B cell (primary cell): ENCODE data around the gene SCN1B. TPM values are rescaled to one million over a fixed set of nuclear protein-coding genes. Genes with fewer than 3 reads are reported as not detected.
A peak's percentile ranks its signal among the peaks of the same experiment; 100 is the strongest.

Experiments
- ATAC-seq: fragments of 200-7000 bp; cut with Tn5 transposase; one replicate; pipeline ENCODE4 v1.10.0; 2021; ENCODE audit warnings: low read depth, mild to moderate bottlenecking, moderate number of reproducible peaks, moderate library complexity
- CTCF ChIA-PET: fragments of 350-600 bp; sonication (Branson Sonifier 250); formaldehyde crosslinking; loops from one replicate; lab custom pipeline; 2021; ENCODE audit warnings: antibody characterized with exemption, inconsistent platforms; lab: Charles Lee
- POLR2A ChIA-PET: fragments of 350-600 bp; sonication (Branson Sonifier 250); formaldehyde crosslinking; loops from one replicate; lab custom pipeline; 2021; ENCODE audit warnings: antibody characterized with exemption; lab: Charles Lee
- DNase-seq: peaks from one replicate; pipeline ENCODE4 v3.0.0; 2013
- H2AFZ ChIP-seq: 2 replicates; pipeline ENCODE4 v1.6.1; 2012; ENCODE audit warnings: mild to moderate bottlenecking, low read depth, low read length; ENCODE audit not compliant: insufficient read depth, poor library complexity, severe bottlenecking
- H3K27ac ChIP-seq, 2 donors: 1 replicate in 1 of 2; 2 replicates in 1 of 2; pipeline ENCODE4 v1.5.1; 2012 to 2013; ENCODE audit warnings: low read length in 2 of 2, mild to moderate bottlenecking in 2 of 2, moderate library complexity in 1 of 2
- H3K27me3 ChIP-seq, 4 experiments: fragments of 200-600 bp in 1 of 4; sonication (generic) in 1 of 4; replicated peaks in 1 of 4; 1 replicate in 2 of 4; 2 replicates in 2 of 4; pipeline versions ENCODE4 v1.6.1 to v1.7.0; 2013 to 2016; ENCODE audit warnings: low read length in 3 of 4, mild to moderate bottlenecking in 2 of 4, mixed read lengths in 1 of 4, moderate library complexity in 1 of 4; ENCODE audit not compliant: insufficient read depth in 4 of 4, control insufficient read depth in 3 of 4; ENCODE audit errors: control extremely low read depth in 1 of 4
- H3K36me3 ChIP-seq, 2 experiments: replicated peaks in 1 of 2; 1 replicate in 1 of 2; 2 replicates in 1 of 2; pipeline versions ENCODE4 v1.6.1 to v1.7.1; 2013; ENCODE audit warnings: low read length in 1 of 2; ENCODE audit not compliant: insufficient read depth in 2 of 2, control insufficient read depth in 1 of 2; ENCODE audit errors: control extremely low read depth in 1 of 2, extremely low read depth in 1 of 2
- H3K4me1 ChIP-seq, 2 donors: fragments of 200-600 bp in 1 of 2; sonication (generic) in 1 of 2; 1 replicate in 1 of 2; 2 replicates in 1 of 2; pipeline versions ENCODE4 v1.5.1 to v1.6.1; 2013 to 2017; ENCODE audit warnings: low read length in 2 of 2; ENCODE audit not compliant: control insufficient read depth in 2 of 2, insufficient read depth in 2 of 2
- H3K4me2 ChIP-seq: replicated peaks from 2 replicates; pipeline ENCODE3; 2012; ENCODE audit warnings: mild to moderate bottlenecking, low read depth, low read length; ENCODE audit not compliant: poor library complexity, severe bottlenecking
- H3K4me3 ChIP-seq, 5 experiments: fragments of 200-600 bp in 1 of 5; sonication (generic) in 1 of 5; 1 replicate in 3 of 5; 2 replicates in 2 of 5; pipeline versions ENCODE4 v1.5.1 to v1.7.0; 2011 to 2016; ENCODE audit warnings: low read length in 4 of 5, mild to moderate bottlenecking in 4 of 5, low read depth in 2 of 5, control low read depth in 1 of 5, moderate library complexity in 1 of 5; ENCODE audit not compliant: insufficient read depth in 1 of 5; ENCODE audit errors: control extremely low read depth in 1 of 5, extremely low read depth in 1 of 5
- H3K79me2 ChIP-seq: fragments of 200-600 bp; sonication (generic); one replicate; pipeline ENCODE4 v1.6.0; 2016; ENCODE audit warnings: low read length; ENCODE audit not compliant: control insufficient read depth, insufficient read depth
- H3K9ac ChIP-seq: fragments of 200-600 bp; sonication (generic); 2 replicates; pipeline ENCODE4 v1.6.1; 2017; ENCODE audit warnings: mild to moderate bottlenecking, low read length, moderate library complexity
- H3K9me3 ChIP-seq, 3 donors: one replicate each; pipeline versions ENCODE4 v1.6.1 to v1.7.1; 2013; ENCODE audit warnings: low read length in 2 of 3; ENCODE audit not compliant: control insufficient read depth in 2 of 3, insufficient read depth in 1 of 3; ENCODE audit errors: control extremely low read depth in 1 of 3
- H4K20me1 ChIP-seq: 2 replicates; pipeline ENCODE4 v1.6.0; 2012; ENCODE audit warnings: mild to moderate bottlenecking, low read length; ENCODE audit not compliant: insufficient read depth, control insufficient read depth, poor library complexity, severe bottlenecking
- H3K27ac Mint-ChIP-seq: one replicate; pipeline ENCODE4 v1.8.0; 2021; ENCODE audit warnings: mixed read lengths
- H3K27me3 Mint-ChIP-seq: one replicate; pipeline ENCODE4 v1.8.0; 2021; ENCODE audit warnings: mixed read lengths
- H3K4me1 Mint-ChIP-seq: one replicate; pipeline ENCODE4 v1.8.0; 2021; ENCODE audit warnings: mixed read lengths
- H3K4me3 Mint-ChIP-seq: one replicate; pipeline ENCODE4 v1.8.0; 2021; ENCODE audit warnings: mixed read lengths
- H3K9me3 Mint-ChIP-seq: one replicate; pipeline ENCODE4 v1.8.0; 2022; ENCODE audit warnings: mixed read lengths; ENCODE audit not compliant: insufficient read depth
- EZH2 ChIP-seq: IDR thresholded peaks from 2 replicates; pipeline ENCODE4 v1.6.1; 2012; ENCODE audit warnings: borderline replicate concordance, low read depth, mild to moderate bottlenecking, moderate library complexity, low read length; ENCODE audit not compliant: insufficient read depth, poor library complexity, severe bottlenecking
- WGBS: methylation state at CpG from one replicate; pipeline ENCODE4 v1.1.5; 2013; ENCODE audit warnings: missing lambda C conversion rate; ENCODE audit not compliant: insufficient coverage; 5-methylcytosine and 5-hydroxymethylcytosine counted together
- intact Hi-C: fragments of 100-400 bp; cut with micrococcal nuclease; formaldehyde crosslinking; loops from one replicate; pipeline ENCODE4 v1.10.0; 2022
- polyA plus RNA-seq: library from polyadenylated mRNA; depleted of rRNA; stranded (reverse); fragments of >200 nt; gene quantifications from 2 replicates; pipeline ENCODE4 v1.2.3, GENCODE V29; 2012
- total RNA-seq, 2 donors: library from RNA; stranded (reverse); fragments of 120-200 nt in 1 of 2; gene quantifications; 1 replicate in 1 of 2; 2 replicates in 1 of 2; pipeline versions ENCODE4 v1.2.3 to v1.2.4, GENCODE V29; 2013 to 2022
- TF ChIP-seq, protein P1 (sequence below): fragments of 200-600 bp; IDR thresholded peaks from one replicate; pipeline ENCODE4 v1.8.0; 2022; ENCODE audit warnings: antibody characterized with exemption, mild to moderate bottlenecking

The SCN1B gene
- total and polyA plus RNA-seq, 2 donors (not counting 1 experiment from before 2014, with no cell fraction given) = 0.52 to 0.72 TPM

DNA sequence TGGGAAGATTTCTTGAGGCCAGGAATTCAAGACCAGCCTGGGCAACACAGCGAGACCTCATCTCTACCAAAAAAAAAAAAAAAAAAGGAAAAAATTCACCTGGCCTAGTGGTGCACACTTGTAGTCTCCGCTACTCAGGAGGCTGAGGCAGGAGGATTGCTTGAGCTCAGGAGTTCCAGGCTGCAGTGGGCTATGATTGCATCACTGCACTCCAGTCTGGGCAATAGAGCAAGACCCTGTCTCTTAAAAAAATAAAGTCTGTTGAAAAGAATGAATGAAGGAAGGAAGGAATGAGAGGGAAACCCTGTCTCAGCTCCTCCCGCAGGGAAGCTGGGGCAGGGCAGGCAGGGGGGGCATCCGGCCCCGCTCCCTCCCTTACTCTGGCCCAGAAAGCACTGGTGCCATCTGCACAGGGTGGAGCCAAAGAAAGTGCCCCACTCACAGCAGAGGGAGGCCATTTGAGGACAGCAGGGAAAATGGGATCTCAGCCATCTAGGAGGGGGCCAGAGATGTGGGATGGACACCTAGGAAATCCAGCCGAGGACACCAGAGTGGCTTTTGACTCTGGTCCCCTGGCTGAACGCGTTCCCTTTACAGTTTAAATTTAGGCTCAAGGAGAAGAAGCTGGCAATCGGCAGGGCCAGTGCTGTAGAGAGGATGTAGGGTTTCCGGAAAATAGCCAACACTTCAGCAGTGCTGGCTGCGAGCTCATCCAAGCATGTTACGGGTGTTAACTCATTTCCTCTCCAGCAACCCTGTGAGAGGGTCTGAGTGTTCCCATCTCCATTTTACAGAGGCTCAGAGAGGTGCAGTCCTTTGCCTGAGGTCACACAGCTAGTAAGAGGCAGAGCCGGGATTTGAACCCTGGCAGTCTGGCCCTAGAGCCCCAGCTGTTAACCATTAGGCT is 7.7 kb downstream of the SCN1B start:
- Histone ChIP-seq H3K27ac (peak overlapping the region in 1 of 2 donors; percentile 19), H3K4me3 (no peak overlapping the region), H3K79me2 (no peaks in the 10 kb centered on the region), H3K9ac (no peak overlapping the region), H3K9me3 (no peaks in the 10 kb centered on the region), H4K20me1 (no peaks in the 10 kb centered on the region), H3K4me1 (peaks cover 39 to 45% of the 10 kb centered on the region in 2 donors), H3K36me3 (no peaks in the 10 kb centered on the region), H2AFZ (no peak overlapping the region), H3K27me3 (peaks cover 0 to 19% (median 7%) of the 10 kb centered on the region in 4 experiments), H3K4me2 (peak overlapping the region; percentile 90)
- POLR2A ChIA-PET = interaction anchor here (0.6 kb wide), 1 partner anchor 15 kb away, joined by 3 read pairs; no protein-coding TSS in a partner anchor
- ATAC-seq (peak; percentile 66), DNase-seq (peak; percentile 49)
- Mint-ChIP-seq H3K27me3 (peaks cover 18% of the 10 kb centered on the region), H3K27ac (peak overlapping the region; percentile 72), H3K4me3 (peak overlapping the region; percentile 67), H3K4me1 (peaks cover 37% of the 10 kb centered on the region), H3K9me3 (no peaks in the 10 kb centered on the region)
- CTCF ChIA-PET = interaction anchor here (1.0 to 1.5 kb wide), 5 partner anchors 12 to 65 kb away, joined by 3 to 5 read pairs (median 4); no protein-coding TSS in a partner anchor
- 26% methylated on average over 10 of the region's 13 CpGs for WGBS
- TF ChIP-seq EZH2 = no peak
- TF ChIP-seq, protein P1, sequence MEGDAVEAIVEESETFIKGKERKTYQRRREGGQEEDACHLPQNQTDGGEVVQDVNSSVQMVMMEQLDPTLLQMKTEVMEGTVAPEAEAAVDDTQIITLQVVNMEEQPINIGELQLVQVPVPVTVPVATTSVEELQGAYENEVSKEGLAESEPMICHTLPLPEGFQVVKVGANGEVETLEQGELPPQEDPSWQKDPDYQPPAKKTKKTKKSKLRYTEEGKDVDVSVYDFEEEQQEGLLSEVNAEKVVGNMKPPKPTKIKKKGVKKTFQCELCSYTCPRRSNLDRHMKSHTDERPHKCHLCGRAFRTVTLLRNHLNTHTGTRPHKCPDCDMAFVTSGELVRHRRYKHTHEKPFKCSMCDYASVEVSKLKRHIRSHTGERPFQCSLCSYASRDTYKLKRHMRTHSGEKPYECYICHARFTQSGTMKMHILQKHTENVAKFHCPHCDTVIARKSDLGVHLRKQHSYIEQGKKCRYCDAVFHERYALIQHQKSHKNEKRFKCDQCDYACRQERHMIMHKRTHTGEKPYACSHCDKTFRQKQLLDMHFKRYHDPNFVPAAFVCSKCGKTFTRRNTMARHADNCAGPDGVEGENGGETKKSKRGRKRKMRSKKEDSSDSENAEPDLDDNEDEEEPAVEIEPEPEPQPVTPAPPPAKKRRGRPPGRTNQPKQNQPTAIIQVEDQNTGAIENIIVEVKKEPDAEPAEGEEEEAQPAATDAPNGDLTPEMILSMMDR = no peak
- intact Hi-C loops = no loop called here
